Liver (tissue), 3 donors: ENCODE measurements around the gene NASP.

Experiments used
- FOXA1 ChIP-seq: IDR thresholded peaks from 2 replicates; pipeline ENCODE4 v1.6.1; 2016; ENCODE audit warnings: antibody characterized with exemption
- GABPA ChIP-seq, 2 donors: IDR thresholded peaks in 1 of 2; conservative IDR thresholded peaks in 1 of 2; 2 replicates each; pipeline ENCODE4 v1.6.1; 2016; ENCODE audit warnings: antibody characterized with exemption in 2 of 2, mild to moderate bottlenecking in 1 of 2, moderate library complexity in 1 of 2
- SP1 ChIP-seq: IDR thresholded peaks from 2 replicates; pipeline ENCODE4 v1.6.1; 2018; ENCODE audit warnings: antibody characterized with exemption, mild to moderate bottlenecking
- TAF1 ChIP-seq: conservative IDR thresholded peaks from 2 replicates; pipeline ENCODE4 v1.6.1; 2016; ENCODE audit warnings: antibody characterized with exemption, mild to moderate bottlenecking
- YY1 ChIP-seq: IDR thresholded peaks from 2 replicates; pipeline ENCODE4 v1.6.1; 2016; ENCODE audit warnings: antibody characterized with exemption, mild to moderate bottlenecking
- TF ChIP-seq, protein P1 (sequence below): IDR thresholded peaks from 2 replicates; pipeline ENCODE4 v1.6.1; 2016; ENCODE audit warnings: antibody characterized with exemption
- TF ChIP-seq, protein P2 (sequence below): fragments of 150-350 bp; IDR thresholded peaks from 2 replicates; pipeline ENCODE4 v1.5.1; 2017; ENCODE audit warnings: improper control_type of control experiment, low read depth, low read length; ENCODE audit not compliant: missing input control
- TF ChIP-seq, protein P3 (sequence below): IDR thresholded peaks from 2 replicates; pipeline ENCODE4 v1.6.1; 2016; ENCODE audit warnings: antibody characterized with exemption
- donor health status: healthy.
- donor health status: healthy.

DNA sequence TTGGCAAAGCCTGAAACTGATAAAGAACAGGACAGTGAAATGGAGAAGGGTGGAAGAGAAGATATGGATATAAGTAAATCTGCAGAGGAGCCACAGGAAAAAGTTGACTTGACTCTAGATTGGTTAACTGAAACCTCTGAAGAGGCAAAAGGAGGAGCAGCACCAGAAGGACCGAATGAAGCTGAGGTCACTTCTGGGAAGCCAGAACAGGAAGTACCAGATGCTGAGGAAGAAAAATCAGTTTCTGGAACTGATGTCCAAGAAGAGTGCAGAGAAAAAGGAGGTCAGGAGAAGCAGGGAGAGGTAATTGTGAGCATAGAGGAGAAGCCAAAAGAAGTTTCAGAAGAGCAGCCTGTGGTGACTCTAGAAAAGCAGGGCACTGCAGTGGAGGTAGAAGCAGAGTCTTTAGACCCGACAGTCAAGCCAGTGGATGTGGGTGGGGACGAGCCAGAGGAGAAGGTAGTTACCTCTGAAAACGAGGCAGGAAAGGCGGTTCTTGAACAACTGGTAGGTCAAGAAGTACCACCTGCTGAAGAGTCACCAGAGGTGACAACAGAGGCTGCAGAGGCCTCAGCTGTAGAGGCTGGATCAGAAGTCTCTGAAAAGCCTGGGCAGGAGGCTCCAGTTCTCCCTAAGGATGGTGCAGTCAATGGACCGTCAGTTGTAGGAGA is 23.7 kb downstream of the NASP start:
- TF ChIP-seq, protein P1, sequence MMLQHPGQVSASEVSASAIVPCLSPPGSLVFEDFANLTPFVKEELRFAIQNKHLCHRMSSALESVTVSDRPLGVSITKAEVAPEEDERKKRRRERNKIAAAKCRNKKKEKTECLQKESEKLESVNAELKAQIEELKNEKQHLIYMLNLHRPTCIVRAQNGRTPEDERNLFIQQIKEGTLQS: no peak
- TF ChIP-seq FOXA1 (no peak), GABPA (IDR thresholded peaks at IDR 0.05 in 1 of 2, conservative IDR thresholded peaks at IDR 0.05 in 1 of 2) (no peak), YY1 (no peak), TAF1 (no peak), SP1 (no peak)
- TF ChIP-seq, protein P2, sequence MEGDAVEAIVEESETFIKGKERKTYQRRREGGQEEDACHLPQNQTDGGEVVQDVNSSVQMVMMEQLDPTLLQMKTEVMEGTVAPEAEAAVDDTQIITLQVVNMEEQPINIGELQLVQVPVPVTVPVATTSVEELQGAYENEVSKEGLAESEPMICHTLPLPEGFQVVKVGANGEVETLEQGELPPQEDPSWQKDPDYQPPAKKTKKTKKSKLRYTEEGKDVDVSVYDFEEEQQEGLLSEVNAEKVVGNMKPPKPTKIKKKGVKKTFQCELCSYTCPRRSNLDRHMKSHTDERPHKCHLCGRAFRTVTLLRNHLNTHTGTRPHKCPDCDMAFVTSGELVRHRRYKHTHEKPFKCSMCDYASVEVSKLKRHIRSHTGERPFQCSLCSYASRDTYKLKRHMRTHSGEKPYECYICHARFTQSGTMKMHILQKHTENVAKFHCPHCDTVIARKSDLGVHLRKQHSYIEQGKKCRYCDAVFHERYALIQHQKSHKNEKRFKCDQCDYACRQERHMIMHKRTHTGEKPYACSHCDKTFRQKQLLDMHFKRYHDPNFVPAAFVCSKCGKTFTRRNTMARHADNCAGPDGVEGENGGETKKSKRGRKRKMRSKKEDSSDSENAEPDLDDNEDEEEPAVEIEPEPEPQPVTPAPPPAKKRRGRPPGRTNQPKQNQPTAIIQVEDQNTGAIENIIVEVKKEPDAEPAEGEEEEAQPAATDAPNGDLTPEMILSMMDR: no peak
- TF ChIP-seq, protein P3, sequence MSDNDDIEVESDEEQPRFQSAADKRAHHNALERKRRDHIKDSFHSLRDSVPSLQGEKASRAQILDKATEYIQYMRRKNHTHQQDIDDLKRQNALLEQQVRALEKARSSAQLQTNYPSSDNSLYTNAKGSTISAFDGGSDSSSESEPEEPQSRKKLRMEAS: no peak
